Measurements from ENCODE around the gene ZNF205. TPM values are rescaled to one million over a fixed set of nuclear protein-coding genes. Genes with fewer than 3 reads are reported as not detected.
A peak's percentile ranks its signal among the peaks of the same experiment; 100 is the strongest.

ZNF205 gene
- total RNA-seq, 1 donor from 2014 or later: 15.4 TPM

DNA sequence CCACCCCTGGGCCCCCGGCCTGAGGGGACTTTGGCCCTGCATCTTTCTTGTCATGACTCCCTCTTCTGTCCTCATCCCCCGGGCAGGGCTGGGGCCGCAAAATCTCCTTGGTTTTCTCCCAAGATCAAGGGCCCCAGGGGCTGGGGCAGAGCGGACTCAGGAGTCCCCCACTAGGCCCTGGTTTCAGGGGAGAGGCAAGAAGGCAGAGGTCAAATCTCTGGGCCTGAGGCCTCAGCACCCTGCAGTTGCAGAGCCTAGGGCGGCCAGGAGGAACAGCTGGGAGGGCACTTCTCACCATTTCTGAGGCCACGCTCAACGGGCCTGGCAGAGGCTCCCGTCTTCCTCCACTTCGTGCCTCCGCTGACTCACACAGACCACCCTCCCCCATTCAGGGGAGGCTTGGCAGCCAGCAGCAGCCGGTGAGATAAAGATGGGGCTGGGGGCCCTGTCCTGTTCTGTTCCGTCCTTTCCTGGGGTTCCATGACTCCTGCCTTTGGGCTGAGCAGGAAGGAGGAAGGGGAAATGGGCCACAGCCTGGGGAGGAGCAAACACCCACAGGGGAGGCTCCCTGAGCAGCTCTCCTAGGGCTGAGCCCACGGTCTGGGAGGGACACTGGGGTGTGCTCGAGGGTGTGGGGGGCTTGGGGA lies 25.7 kb upstream of the ZNF205 start:
- Histone ChIP-seq H3K4me2 (ENCODE audit: low read length) (no peak overlapping the region), H4K20me1 (ENCODE audit: insufficient read depth, low read length) (no peaks in the 10 kb centered on the region), H3K9me3 (ENCODE audit: insufficient read depth, low read depth, low read length) (no peaks in the 10 kb centered on the region), H3K4me1 (ENCODE audit: insufficient read depth, low read length) (no peaks in the 10 kb centered on the region), H3K27ac (ENCODE audit: low read depth, low read length) (no peak overlapping the region), H3K4me3 (ENCODE audit: insufficient read depth, low read depth, low read length) (no peak overlapping the region), H2AFZ (ENCODE audit: low read depth, low read length) (no peak overlapping the region), H3K79me2 (ENCODE audit: insufficient read depth, low read length) (no peaks in the 10 kb centered on the region), H3K36me3 (ENCODE audit: insufficient read depth, low read length) (no peaks in the 10 kb centered on the region), H3K9ac (ENCODE audit: low read length) (no peak overlapping the region), H3K27me3 (ENCODE audit: insufficient read depth, low read length) (peaks cover 2% of the 10 kb centered on the region)
- Mint-ChIP-seq H3K9me3 (ENCODE audit: unreplicated experiment) (peaks cover 2% of the 10 kb centered on the region), H3K27ac (ENCODE audit: unreplicated experiment) (no peak overlapping the region), H3K4me1 (ENCODE audit: low read depth, unreplicated experiment) (peaks cover 8% of the 10 kb centered on the region), H3K27me3 (ENCODE audit: low read depth, unreplicated experiment) (peaks cover 15% of the 10 kb centered on the region), H3K36me3 (ENCODE audit: low read depth, unreplicated experiment) (no peaks in the 10 kb centered on the region), H3K4me3 (ENCODE audit: unreplicated experiment) (no peak overlapping the region)
- DNase-seq (ENCODE audit: low read depth) (no peak), FAIRE-seq (no peak)
- TF ChIP-seq, protein P1, sequence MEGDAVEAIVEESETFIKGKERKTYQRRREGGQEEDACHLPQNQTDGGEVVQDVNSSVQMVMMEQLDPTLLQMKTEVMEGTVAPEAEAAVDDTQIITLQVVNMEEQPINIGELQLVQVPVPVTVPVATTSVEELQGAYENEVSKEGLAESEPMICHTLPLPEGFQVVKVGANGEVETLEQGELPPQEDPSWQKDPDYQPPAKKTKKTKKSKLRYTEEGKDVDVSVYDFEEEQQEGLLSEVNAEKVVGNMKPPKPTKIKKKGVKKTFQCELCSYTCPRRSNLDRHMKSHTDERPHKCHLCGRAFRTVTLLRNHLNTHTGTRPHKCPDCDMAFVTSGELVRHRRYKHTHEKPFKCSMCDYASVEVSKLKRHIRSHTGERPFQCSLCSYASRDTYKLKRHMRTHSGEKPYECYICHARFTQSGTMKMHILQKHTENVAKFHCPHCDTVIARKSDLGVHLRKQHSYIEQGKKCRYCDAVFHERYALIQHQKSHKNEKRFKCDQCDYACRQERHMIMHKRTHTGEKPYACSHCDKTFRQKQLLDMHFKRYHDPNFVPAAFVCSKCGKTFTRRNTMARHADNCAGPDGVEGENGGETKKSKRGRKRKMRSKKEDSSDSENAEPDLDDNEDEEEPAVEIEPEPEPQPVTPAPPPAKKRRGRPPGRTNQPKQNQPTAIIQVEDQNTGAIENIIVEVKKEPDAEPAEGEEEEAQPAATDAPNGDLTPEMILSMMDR (IDR thresholded peaks at IDR 0.05; ENCODE audit: insufficient read depth, low read depth, low read length): no peak
- TF ChIP-seq EZH2 (IDR thresholded peaks at IDR 0.05; ENCODE audit: insufficient read depth, low read length): no peak

DNA sequence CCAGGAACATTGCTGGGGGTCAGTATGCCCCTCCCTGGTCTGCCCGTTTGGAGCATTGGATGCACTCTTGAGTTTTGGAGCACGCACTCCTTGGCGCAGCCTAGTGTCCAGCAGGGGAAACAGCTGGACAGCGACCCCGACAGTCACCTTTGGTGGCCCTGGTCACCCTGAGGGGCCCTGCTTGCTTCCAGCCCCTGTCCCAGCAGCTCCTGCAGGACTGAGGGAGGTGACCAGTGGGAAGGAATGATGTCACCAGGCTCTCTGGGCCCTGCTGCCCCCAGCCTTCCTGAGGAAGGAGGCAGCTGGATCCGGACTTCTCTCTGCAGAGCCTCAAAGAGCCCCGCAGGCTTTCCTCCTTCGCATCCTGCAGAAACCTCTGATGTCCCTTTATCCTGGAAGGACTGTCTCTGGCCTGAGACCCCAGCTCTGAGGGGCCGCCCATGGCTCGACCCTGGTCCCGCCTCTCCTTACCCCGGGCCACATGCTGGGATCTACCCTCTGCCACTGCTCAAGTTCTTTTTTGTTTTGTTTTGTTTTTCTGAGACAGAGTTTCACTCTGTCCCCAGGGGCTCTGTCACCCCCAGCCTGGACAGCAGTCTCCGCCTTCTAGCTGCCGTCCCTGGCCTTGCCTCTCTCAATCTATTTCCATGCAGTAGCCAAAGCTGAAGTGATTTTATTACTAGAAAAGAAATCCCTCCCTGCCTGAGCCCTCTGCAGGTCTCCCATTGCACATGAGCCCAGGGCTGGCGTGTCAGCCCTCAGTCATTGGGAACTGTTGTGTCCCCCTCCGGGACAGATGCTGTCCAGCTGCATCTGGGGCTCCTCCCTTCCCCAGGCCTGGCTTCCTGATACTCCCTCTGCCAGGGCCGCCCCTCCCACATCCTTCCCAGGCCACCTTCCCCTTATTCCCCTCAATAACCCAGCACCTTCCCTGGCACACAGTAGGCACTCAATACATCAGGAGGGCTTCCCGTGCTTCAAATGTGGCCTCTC lies 24.8 kb upstream of the ZNF205 start:
- Mint-ChIP-seq H3K4me3 (ENCODE audit: unreplicated experiment) (peak overlapping the region; percentile 28), H3K36me3 (ENCODE audit: low read depth, unreplicated experiment) (no peaks in the 10 kb centered on the region), H3K9me3 (ENCODE audit: unreplicated experiment) (peaks cover 2% of the 10 kb centered on the region), H3K4me1 (ENCODE audit: low read depth, unreplicated experiment) (peaks cover 8% of the 10 kb centered on the region), H3K27ac (ENCODE audit: unreplicated experiment) (no peak overlapping the region), H3K27me3 (ENCODE audit: low read depth, unreplicated experiment) (peaks cover 19% of the 10 kb centered on the region)
- no peaks in the 10 kb centered on the region for H3K79me2 ChIP-seq (ENCODE audit: insufficient read depth, low read length)
- FAIRE-seq (no peak), DNase-seq (ENCODE audit: low read depth) (no peak)
- H3K4me3 ChIP-seq (ENCODE audit: insufficient read depth, low read depth, low read length): no peak overlapping the region
- no peak overlapping the region for H3K4me2 ChIP-seq (ENCODE audit: low read length)
- no peak overlapping the region for H3K9ac ChIP-seq (ENCODE audit: low read length)
- H3K27me3 ChIP-seq (ENCODE audit: insufficient read depth, low read length): peaks cover 2% of the 10 kb centered on the region
- H3K27ac ChIP-seq (ENCODE audit: low read depth, low read length): no peak overlapping the region
- H3K4me1 ChIP-seq (ENCODE audit: insufficient read depth, low read length): no peaks in the 10 kb centered on the region
- H3K36me3 ChIP-seq (ENCODE audit: insufficient read depth, low read length): no peaks in the 10 kb centered on the region
- no peaks in the 10 kb centered on the region for H4K20me1 ChIP-seq (ENCODE audit: insufficient read depth, low read length)
- H3K9me3 ChIP-seq (ENCODE audit: insufficient read depth, low read depth, low read length): no peaks in the 10 kb centered on the region
- TF ChIP-seq, protein P1 (IDR thresholded peaks at IDR 0.05; ENCODE audit: insufficient read depth, low read depth, low read length): no peak
- TF ChIP-seq EZH2 (IDR thresholded peaks at IDR 0.05; ENCODE audit: insufficient read depth, low read length): no peak
- H2AFZ ChIP-seq (ENCODE audit: low read depth, low read length): no peak overlapping the region
